BE2C (cell line): ENCODE data around the gene SSX2IP.

Experiments
- DNase-seq: peaks from one replicate; pipeline ENCODE4 v3.0.0-alpha.2; 2020
- H3K27me3 ChIP-seq: fragments of 250-450 bp; sonication (Bioruptor Pico); 2 replicates; pipeline ENCODE4 v1.5.1; 2020; ENCODE audit warnings: mild to moderate bottlenecking
- H3K36me3 ChIP-seq: fragments of 250-450 bp; sonication (Bioruptor Pico); 2 replicates; pipeline ENCODE4 v1.5.1; 2020; ENCODE audit warnings: mild to moderate bottlenecking
- H3K4me1 ChIP-seq: fragments of 250-450 bp; sonication (Bioruptor Pico); 2 replicates; pipeline ENCODE4 v1.5.1; 2020
- H3K4me3 ChIP-seq: 2 replicates; pipeline ENCODE4 v1.5.1; 2011; ENCODE audit warnings: low read depth, low read length
- H3K9me3 ChIP-seq: fragments of 250-450 bp; sonication (Bioruptor Pico); 2 replicates; pipeline ENCODE4 v1.5.1; 2020
- TF ChIP-seq, protein P1 (sequence below): IDR thresholded peaks from 2 replicates; pipeline ENCODE4 v1.5.1; 2012; ENCODE audit warnings: mild to moderate bottlenecking, low read depth, low read length

SSX2IP gene

DNA sequence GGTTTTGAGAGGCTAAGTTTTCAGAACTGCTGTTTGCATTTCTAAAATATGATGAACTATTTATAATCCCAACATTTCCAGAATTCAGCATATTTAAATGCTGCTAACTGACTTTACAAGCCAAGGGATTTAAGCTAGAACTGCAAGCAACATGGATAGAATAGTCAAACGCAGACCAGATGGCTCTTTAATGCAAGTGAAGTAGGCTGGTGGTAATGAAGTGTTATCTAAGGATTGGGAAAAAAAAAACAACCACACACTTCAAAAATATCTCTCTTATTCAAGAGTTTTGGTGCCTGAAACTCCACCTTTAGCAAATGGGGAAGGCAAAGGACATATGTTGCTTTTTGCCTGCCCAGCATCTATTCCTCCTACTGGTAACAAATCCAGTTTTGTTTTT, 20.9 kb upstream of the SSX2IP start:
- H3K4me1 ChIP-seq = 0 out of 2 replicates have a peak, but pooled peaks cover 2% of the 10 kb centered on the region
- no peaks in the 10 kb centered on the region for H3K36me3 ChIP-seq
- no peaks in the 10 kb centered on the region for H3K27me3 ChIP-seq
- TF ChIP-seq, protein P1, sequence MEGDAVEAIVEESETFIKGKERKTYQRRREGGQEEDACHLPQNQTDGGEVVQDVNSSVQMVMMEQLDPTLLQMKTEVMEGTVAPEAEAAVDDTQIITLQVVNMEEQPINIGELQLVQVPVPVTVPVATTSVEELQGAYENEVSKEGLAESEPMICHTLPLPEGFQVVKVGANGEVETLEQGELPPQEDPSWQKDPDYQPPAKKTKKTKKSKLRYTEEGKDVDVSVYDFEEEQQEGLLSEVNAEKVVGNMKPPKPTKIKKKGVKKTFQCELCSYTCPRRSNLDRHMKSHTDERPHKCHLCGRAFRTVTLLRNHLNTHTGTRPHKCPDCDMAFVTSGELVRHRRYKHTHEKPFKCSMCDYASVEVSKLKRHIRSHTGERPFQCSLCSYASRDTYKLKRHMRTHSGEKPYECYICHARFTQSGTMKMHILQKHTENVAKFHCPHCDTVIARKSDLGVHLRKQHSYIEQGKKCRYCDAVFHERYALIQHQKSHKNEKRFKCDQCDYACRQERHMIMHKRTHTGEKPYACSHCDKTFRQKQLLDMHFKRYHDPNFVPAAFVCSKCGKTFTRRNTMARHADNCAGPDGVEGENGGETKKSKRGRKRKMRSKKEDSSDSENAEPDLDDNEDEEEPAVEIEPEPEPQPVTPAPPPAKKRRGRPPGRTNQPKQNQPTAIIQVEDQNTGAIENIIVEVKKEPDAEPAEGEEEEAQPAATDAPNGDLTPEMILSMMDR = no peak
- H3K9me3 ChIP-seq = no peaks in the 10 kb centered on the region
- no peak overlapping the region for H3K4me3 ChIP-seq
- DNase-seq = no peak

DNA sequence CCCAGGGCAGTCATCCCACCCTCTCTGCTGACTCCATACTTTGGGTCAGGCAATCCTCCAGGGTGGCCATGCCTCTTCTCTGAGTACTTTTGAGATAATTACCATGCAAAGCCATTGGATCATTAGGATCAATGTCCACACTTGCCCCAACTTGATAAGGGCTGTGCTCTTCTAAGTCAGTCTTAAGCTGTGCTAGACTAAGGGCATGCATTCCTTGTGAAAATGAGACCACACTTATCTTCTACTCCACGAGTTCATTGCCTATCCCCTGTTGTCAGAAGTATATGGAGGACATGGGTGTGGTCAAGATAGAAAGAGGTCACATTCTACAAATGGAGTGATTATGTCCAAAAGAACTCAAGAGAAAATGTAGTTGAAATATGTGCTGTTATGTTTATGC, 18.9 kb upstream of the SSX2IP start:
- DNase-seq = no peak

DNA sequence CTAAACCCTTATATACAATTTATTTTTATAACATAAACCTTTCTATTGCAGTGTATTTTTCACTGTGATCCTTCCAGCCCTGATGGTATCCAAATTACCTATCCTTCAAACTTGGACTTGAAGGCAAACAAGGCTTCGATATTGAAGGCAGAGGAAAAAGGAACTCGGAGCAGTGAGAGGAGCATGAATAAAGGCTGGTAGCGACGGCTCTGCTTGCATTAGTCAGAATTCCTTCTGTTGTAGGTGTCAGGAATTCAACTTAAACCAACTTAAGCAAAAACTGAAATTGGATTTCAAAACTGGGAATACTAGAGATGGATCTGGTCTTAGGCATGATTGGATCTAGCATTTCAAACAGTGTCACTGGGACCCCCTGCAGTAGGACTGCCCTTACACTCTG, 17.8 kb upstream of the SSX2IP start:
- no peaks in the 10 kb centered on the region for H3K27me3 ChIP-seq
- H3K9me3 ChIP-seq = no peaks in the 10 kb centered on the region

More for the DNA sequence above, 18.9 kb upstream of the SSX2IP start:
- H3K36me3 ChIP-seq = no peaks in the 10 kb centered on the region
- no peaks in the 10 kb centered on the region for H3K4me1 ChIP-seq
- H3K4me3 ChIP-seq = no peak overlapping the region
- TF ChIP-seq, protein P1 = no peak
- no peaks in the 10 kb centered on the region for H3K9me3 ChIP-seq
- no peaks in the 10 kb centered on the region for H3K27me3 ChIP-seq

DNA sequence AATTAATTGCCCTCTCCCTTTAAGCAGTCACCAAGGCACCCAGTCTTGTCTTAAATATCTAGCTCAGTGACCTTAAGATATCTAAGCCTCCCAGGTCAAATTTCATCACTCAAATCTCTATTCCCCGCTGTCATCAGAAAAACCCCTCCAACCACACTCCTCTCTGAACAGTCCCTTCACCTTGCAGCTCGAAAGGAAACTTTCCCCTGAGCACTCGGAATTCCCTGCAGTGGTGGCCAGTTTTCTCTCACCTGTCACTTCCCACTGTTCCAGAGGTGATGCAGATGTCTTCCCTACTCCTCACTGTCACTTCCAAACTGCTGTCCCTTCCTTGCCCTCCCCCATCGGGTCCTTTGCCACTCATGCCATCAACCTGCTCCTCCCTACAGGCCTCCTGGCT, 15.3 kb upstream of the SSX2IP start:
- H3K36me3 ChIP-seq = no peaks in the 10 kb centered on the region
- no peaks in the 10 kb centered on the region for H3K4me1 ChIP-seq
- H3K9me3 ChIP-seq = no peaks in the 10 kb centered on the region
- no peak overlapping the region for H3K4me3 ChIP-seq
- TF ChIP-seq, protein P1 = no peak
- H3K27me3 ChIP-seq = no peaks in the 10 kb centered on the region
- no peak for DNase-seq

More for the DNA sequence above, 17.8 kb upstream of the SSX2IP start:
- no peaks in the 10 kb centered on the region for H3K4me1 ChIP-seq
- H3K36me3 ChIP-seq = no peaks in the 10 kb centered on the region
- TF ChIP-seq, protein P1 = no peak
- H3K4me3 ChIP-seq = no peak overlapping the region
- DNase-seq = no peak

DNA sequence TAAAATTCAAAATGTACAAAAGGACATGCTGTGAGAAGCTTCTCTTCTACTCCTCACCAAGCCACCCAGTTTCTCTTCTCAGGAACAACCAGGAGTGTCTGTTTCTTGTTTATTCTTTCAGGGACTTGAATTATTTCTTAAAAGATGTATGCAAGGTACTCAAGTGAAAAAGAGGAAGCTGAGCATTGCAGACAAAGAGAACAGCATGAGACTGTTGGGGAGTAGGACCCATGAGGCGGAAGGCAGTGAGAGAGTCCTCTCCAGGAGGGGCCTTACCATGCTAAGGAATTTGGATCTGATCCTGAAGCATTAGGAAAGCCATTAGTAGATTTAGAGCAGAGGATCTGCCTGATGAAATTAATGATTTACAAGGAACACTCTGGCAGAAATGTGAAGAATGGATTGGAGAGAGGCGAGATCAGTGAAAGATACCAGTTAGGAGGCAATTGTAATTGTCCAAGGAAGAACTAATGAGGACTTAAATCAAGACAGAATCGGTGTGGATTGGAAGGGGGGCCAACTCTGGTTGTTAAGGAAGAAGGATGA, 14.7 kb upstream of the SSX2IP start:
- Histone ChIP-seq H3K4me1 (no peaks in the 10 kb centered on the region), H3K27me3 (no peaks in the 10 kb centered on the region), H3K9me3 (no peaks in the 10 kb centered on the region), H3K36me3 (no peaks in the 10 kb centered on the region), H3K4me3 (no peak overlapping the region)
- TF ChIP-seq, protein P1 = no peak
- no peak for DNase-seq

DNA sequence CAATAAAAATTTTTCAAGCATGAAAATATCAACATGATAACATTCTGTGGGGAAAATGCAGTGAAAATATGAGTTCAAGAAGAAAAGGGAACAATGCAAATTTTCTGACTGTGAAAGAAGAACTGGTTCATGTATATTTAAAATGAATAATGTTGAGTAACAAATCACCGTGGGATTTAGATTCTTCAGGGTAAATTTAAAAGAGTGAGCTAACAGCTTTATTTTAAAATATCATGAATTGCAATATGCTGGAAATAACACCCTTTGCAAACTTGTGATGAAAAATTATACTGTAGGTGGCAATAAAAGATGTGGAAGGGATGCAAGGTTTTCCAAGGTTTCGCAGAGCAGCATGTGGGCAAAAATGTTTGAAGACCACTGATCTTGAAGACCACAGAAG, 13.2 kb upstream of the SSX2IP start:
- no peaks in the 10 kb centered on the region for H3K36me3 ChIP-seq
- H3K9me3 ChIP-seq = no peaks in the 10 kb centered on the region
- no peak for DNase-seq
- no peak overlapping the region for H3K4me3 ChIP-seq
- H3K4me1 ChIP-seq = no peaks in the 10 kb centered on the region; the same call in 1 of the 2 replicates
- TF ChIP-seq, protein P1 = no peak
- no peaks in the 10 kb centered on the region for H3K27me3 ChIP-seq
